SK-N-SH treated with all-trans-retinoic acid at 6 μM for 48 hours (cell line): ENCODE data around the gene ZNF85.

Source experiments
- ARNTL ChIP-seq: fragments of 450-650 bp; formaldehyde crosslinking; IDR thresholded peaks from 2 replicates; pipeline ENCODE4 v1.5.0; 2020; ENCODE audit warnings: low read depth, mild to moderate bottlenecking, moderate library complexity, borderline replicate concordance
- ESRRG ChIP-seq: fragments of 250-450 bp; sonication (Bioruptor Pico); IDR thresholded peaks from 2 replicates; pipeline ENCODE4 v1.6.1; 2021; ENCODE audit warnings: mild to moderate bottlenecking
- PATZ1 ChIP-seq: fragments of 250-450 bp; sonication (Bioruptor Pico); IDR thresholded peaks from 2 replicates; pipeline ENCODE4 v1.8.0; 2020; ENCODE audit warnings: mild to moderate bottlenecking, moderate library complexity, borderline replicate concordance
- POU6F1 ChIP-seq: fragments of 250-450 bp; sonication (Bioruptor Pico); IDR thresholded peaks from 2 replicates; pipeline ENCODE4 v1.8.0; 2021; ENCODE audit warnings: low read depth, mild to moderate bottlenecking, moderate library complexity, borderline replicate concordance
- RARB ChIP-seq: fragments of 250-450 bp; sonication (Bioruptor Pico); IDR thresholded peaks from 2 replicates; pipeline ENCODE4 v1.8.0; 2021; ENCODE audit warnings: mild to moderate bottlenecking, moderate library complexity
- TCF4 ChIP-seq: fragments of 250-450 bp; sonication (Bioruptor Pico); IDR thresholded peaks from 2 replicates; pipeline ENCODE4 v1.8.0; 2021; ENCODE audit warnings: mild to moderate bottlenecking, moderate library complexity, borderline replicate concordance
- ZFP3 ChIP-seq: fragments of 250-450 bp; sonication (Bioruptor Pico); IDR thresholded peaks from 2 replicates; pipeline ENCODE4 v1.5.0; 2020; ENCODE audit warnings: mild to moderate bottlenecking, moderate library complexity
- ZNF70 ChIP-seq: fragments of 450-650 bp; formaldehyde crosslinking; IDR thresholded peaks from 2 replicates; pipeline ENCODE4 v1.5.0; 2020; ENCODE audit warnings: mild to moderate bottlenecking, moderate library complexity
- ZNF8 ChIP-seq: fragments of 450-650 bp; formaldehyde crosslinking; IDR thresholded peaks from 2 replicates; pipeline ENCODE4 v1.5.0; 2020; ENCODE audit warnings: mild to moderate bottlenecking, moderate library complexity

GRCh38 chr19:20999731-21000352, 76.8 kb downstream of the ZNF85 start:
- TF ChIP-seq ZNF8 (CRISPR knock-in tag), result no peak
- no peak for TF ChIP-seq ZNF70 (CRISPR knock-in tag)
- no peak for TF ChIP-seq TCF4 (CRISPR knock-in tag)
- TF ChIP-seq PATZ1 (CRISPR knock-in tag), result no peak
- no peak for TF ChIP-seq POU6F1 (CRISPR knock-in tag)
- TF ChIP-seq ESRRG, result no peak
- no peak for TF ChIP-seq RARB (CRISPR knock-in tag)
- TF ChIP-seq ZFP3 (CRISPR knock-in tag), result no peak
- TF ChIP-seq ARNTL (CRISPR knock-in tag), result no peak
